H1 (cell line): ENCODE measurements around the gene FAM98C. TPM values are rescaled to one million over a fixed set of nuclear protein-coding genes. Genes with fewer than 3 reads are reported as not detected.
A peak's percentile ranks its signal among the peaks of the same experiment; 100 is the strongest.

Source experiments
- CTCF ChIA-PET: fragments of 300-600 bp; sonication (Branson Sonifier 250); formaldehyde crosslinking; loops from one replicate; lab custom pipeline; 2021; ENCODE audit not compliant: partially characterized antibody; lab: Charles Lee
- POLR2A ChIA-PET: fragments of 300-600 bp; sonication (Branson Sonifier 250); formaldehyde crosslinking; loops from one replicate; lab custom pipeline; 2021; ENCODE audit warnings: inconsistent platforms; ENCODE audit not compliant: partially characterized antibody; lab: Charles Lee
- DNase-seq, 2 experiments: peaks; one replicate each; pipeline versions ENCODE4 v3.0.0 to v3.0.0-alpha.2; 2010 to 2022; ENCODE audit warnings: low spot score in 2 of 2, low read depth in 1 of 2, mixed read lengths in 1 of 2
- FAIRE-seq: peaks from 2 replicates; lab custom pipeline; 2011; peaks lifted over from hg19 to GRCh38; lab: Jason Lieb, UNC
- H2AFZ ChIP-seq: 2 replicates; pipeline ENCODE4 v1.8.1; 2012; ENCODE audit warnings: low read length, inconsistent platforms
- H2AK5ac ChIP-seq: 2 replicates; pipeline ENCODE4 v1.6.1; 2013; ENCODE audit warnings: low read depth, low read length
- H2BK120ac ChIP-seq: replicated peaks from 2 replicates; pipeline ENCODE3; 2013; ENCODE audit warnings: low read depth, low read length, inconsistent platforms
- H2BK12ac ChIP-seq: 2 replicates; pipeline ENCODE4 v1.6.1; 2013; ENCODE audit warnings: low read depth, low read length
- H2BK15ac ChIP-seq: 2 replicates; pipeline ENCODE4 v1.6.1; 2013; ENCODE audit warnings: low read length
- H2BK20ac ChIP-seq: 2 replicates; pipeline ENCODE4 v1.6.1; 2013; ENCODE audit warnings: low read length
- H2BK5ac ChIP-seq: 2 replicates; pipeline ENCODE4 v1.6.1; 2013; ENCODE audit warnings: low read depth, low read length
- H3K14ac ChIP-seq: 2 replicates; pipeline ENCODE4 v1.6.1; 2013; ENCODE audit warnings: inconsistent platforms; ENCODE audit not compliant: insufficient read length
- H3K18ac ChIP-seq: 2 replicates; pipeline ENCODE4 v1.6.1; 2013; ENCODE audit warnings: low read length; ENCODE audit errors: extremely low read depth
- H3K23ac ChIP-seq: 2 replicates; pipeline ENCODE4 v1.6.1; 2013; ENCODE audit warnings: inconsistent platforms; ENCODE audit not compliant: insufficient read length
- H3K23me2 ChIP-seq: 2 replicates; pipeline ENCODE4 v1.6.1; 2013; ENCODE audit warnings: low read depth, low read length
- H3K27ac ChIP-seq: 2 replicates; pipeline ENCODE4 v1.6.1; 2011; ENCODE audit warnings: low read depth, low read length, inconsistent platforms
- H3K27me3 ChIP-seq, 4 experiments: replicated peaks in 1 of 4; 1 replicate in 1 of 4; 2 replicates in 3 of 4; pipeline versions ENCODE4 v1.6.1 to v1.8.1; 2011 to 2013; ENCODE audit warnings: low read length in 3 of 4, mild to moderate bottlenecking in 3 of 4, inconsistent platforms in 2 of 4, mixed read lengths in 2 of 4, moderate library complexity in 1 of 4; ENCODE audit not compliant: control insufficient read depth in 3 of 4, insufficient read depth in 3 of 4; ENCODE audit errors: extremely low read depth in 1 of 4
- H3K36me3 ChIP-seq, 4 experiments: 2 replicates each; pipeline versions ENCODE4 v1.6.1 to v1.8.1; 2011 to 2013; ENCODE audit warnings: mild to moderate bottlenecking in 4 of 4, low read length in 3 of 4, moderate library complexity in 2 of 4, control low read depth in 1 of 4, inconsistent platforms in 1 of 4; ENCODE audit not compliant: insufficient read depth in 4 of 4, control insufficient read depth in 2 of 4
- H3K4ac ChIP-seq: replicated peaks from 2 replicates; pipeline ENCODE3; 2013; ENCODE audit warnings: low read length, low read depth, mixed read lengths, inconsistent platforms; ENCODE audit not compliant: insufficient read length
- H3K4me1 ChIP-seq, 4 experiments: replicated peaks in 1 of 4; 1 replicate in 1 of 4; 2 replicates in 3 of 4; pipeline versions ENCODE4 v1.6.1 to v1.8.1; 2011 to 2013; ENCODE audit warnings: low read length in 3 of 4, inconsistent platforms in 2 of 4, mixed read lengths in 1 of 4; ENCODE audit not compliant: insufficient read depth in 4 of 4, control insufficient read depth in 3 of 4
- H3K4me2 ChIP-seq, 2 experiments: 2 replicates each; pipeline versions ENCODE4 v1.6.1 to v1.8.1; 2011 to 2013; ENCODE audit warnings: low read depth in 2 of 2, low read length in 2 of 2, control low read depth in 1 of 2, inconsistent platforms in 1 of 2, mild to moderate bottlenecking in 1 of 2; ENCODE audit not compliant: insufficient read depth in 1 of 2
- H3K4me3 ChIP-seq, 4 experiments: fragments of 200-600, 300-600 bp in 1 of 4; sonication (generic), shearing (Covaris generic), sonication (Bioruptor Twin) in 1 of 4; 2 replicates each; pipeline versions ENCODE4 v1.5.1 to v1.8.1; 2011 to 2016; ENCODE audit warnings: low read length in 4 of 4, low read depth in 3 of 4, control low read depth in 2 of 4, inconsistent platforms in 2 of 4, mild to moderate bottlenecking in 2 of 4, mixed read lengths in 1 of 4, moderate library complexity in 1 of 4; ENCODE audit not compliant: insufficient read depth in 2 of 4; ENCODE audit errors: extremely low read depth in 1 of 4
- H3K56ac ChIP-seq: replicated peaks from 2 replicates; pipeline ENCODE3; 2013; ENCODE audit warnings: low read depth, mild to moderate bottlenecking, mixed read lengths, low read length, inconsistent platforms; ENCODE audit not compliant: insufficient read length
- H3K79me1 ChIP-seq: 2 replicates; pipeline ENCODE4 v1.6.1; 2013; ENCODE audit warnings: low read depth, low read length, control low read depth
- H3K79me2 ChIP-seq, 2 experiments: 2 replicates each; pipeline versions ENCODE4 v1.6.1 to v1.8.1; 2012 to 2013; ENCODE audit warnings: low read length in 2 of 2, mild to moderate bottlenecking in 2 of 2, inconsistent platforms in 1 of 2; ENCODE audit not compliant: insufficient read depth in 2 of 2, control insufficient read depth in 1 of 2
- H3K9ac ChIP-seq, 4 experiments: replicated peaks in 1 of 4; 1 replicate in 1 of 4; 2 replicates in 3 of 4; pipeline versions ENCODE4 v1.6.1 to v1.8.1; 2011 to 2013; ENCODE audit warnings: low read depth in 3 of 4, low read length in 3 of 4, control low read depth in 2 of 4, mild to moderate bottlenecking in 2 of 4, moderate library complexity in 2 of 4, inconsistent platforms in 1 of 4; ENCODE audit errors: extremely low read depth in 1 of 4
- H3K9me3 ChIP-seq, 2 experiments: 2 replicates each; pipeline versions ENCODE4 v1.6.1 to v1.8.1; 2012 to 2013; ENCODE audit warnings: mild to moderate bottlenecking in 2 of 2, moderate library complexity in 2 of 2, control low read depth in 1 of 2, inconsistent platforms in 1 of 2, low read depth in 1 of 2, low read length in 1 of 2, mixed read lengths in 1 of 2; ENCODE audit not compliant: insufficient read depth in 2 of 2
- H4K20me1 ChIP-seq, 2 experiments: replicated peaks in 1 of 2; 2 replicates each; pipeline versions ENCODE3 to v1.8.1; 2011 to 2013; ENCODE audit warnings: inconsistent platforms in 2 of 2, low read length in 2 of 2, mild to moderate bottlenecking in 1 of 2; ENCODE audit not compliant: insufficient read depth in 2 of 2, control insufficient read depth in 1 of 2
- H4K5ac ChIP-seq: 2 replicates; pipeline ENCODE4 v1.6.1; 2013; ENCODE audit warnings: low read length, low read depth, mixed read lengths, inconsistent platforms; ENCODE audit not compliant: insufficient read length
- H4K8ac ChIP-seq: 2 replicates; pipeline ENCODE4 v1.8.0; 2013; ENCODE audit warnings: mild to moderate bottlenecking, moderate library complexity, low read length, inconsistent platforms; ENCODE audit not compliant: insufficient read depth; ENCODE audit errors: extremely low read depth
- H4K91ac ChIP-seq: replicated peaks from 2 replicates; pipeline ENCODE3; 2013; ENCODE audit warnings: low read length, mixed read lengths, inconsistent platforms; ENCODE audit not compliant: insufficient read length
- CBX8 ChIP-seq: fragments of 300-800, 300-1000 bp; sonication (generic); IDR thresholded peaks from 2 replicates; pipeline ENCODE4 v1.7.1; 2016; ENCODE audit warnings: low read depth, low read length, borderline replicate concordance
- CEBPB ChIP-seq: IDR thresholded peaks from 2 replicates; pipeline ENCODE4 v1.6.1; 2012; ENCODE audit warnings: low read depth, low read length
- CHD2 ChIP-seq: IDR thresholded peaks from 2 replicates; pipeline ENCODE4 v1.6.1; 2012; ENCODE audit warnings: low read length, improper control_type of control experiment
- CTBP2 ChIP-seq: IDR thresholded peaks from 2 replicates; pipeline ENCODE4 v1.7.0; 2011; ENCODE audit warnings: borderline replicate concordance, mild to moderate bottlenecking, moderate library complexity, mixed read lengths, low read length; ENCODE audit not compliant: insufficient read depth, insufficient read length
- NANOG ChIP-seq: IDR thresholded peaks from 2 replicates; pipeline ENCODE4 v1.6.1; 2011; ENCODE audit warnings: low read length, low read depth, mild to moderate bottlenecking, inconsistent platforms; ENCODE audit not compliant: insufficient read depth, poor library complexity, severe bottlenecking
- PHF8 ChIP-seq: fragments of 200-600 bp; sonication (generic); conservative IDR thresholded peaks from 2 replicates; pipeline ENCODE4 v1.7.1; 2012; ENCODE audit warnings: low read depth, mild to moderate bottlenecking, inconsistent platforms, low read length, moderate library complexity
- POU5F1 ChIP-seq: IDR thresholded peaks from 2 replicates; pipeline ENCODE4 v1.6.1; 2011; ENCODE audit warnings: low read depth, mild to moderate bottlenecking, low read length, moderate library complexity
- RAD21 ChIP-seq, 2 experiments: IDR thresholded peaks in 1 of 2; conservative IDR thresholded peaks in 1 of 2; 2 replicates each; pipeline ENCODE4 v1.6.1; 2011; ENCODE audit warnings: low read depth in 2 of 2, low read length in 2 of 2, improper control_type of control experiment in 1 of 2, inconsistent platforms in 1 of 2, mild to moderate bottlenecking in 1 of 2, moderate library complexity in 1 of 2
- SIN3A ChIP-seq, 2 experiments: IDR thresholded peaks in 1 of 2; conservative IDR thresholded peaks in 1 of 2; 2 replicates each; pipeline ENCODE4 v1.6.1; 2011 to 2012; ENCODE audit warnings: low read length in 2 of 2, improper control_type of control experiment in 1 of 2, low read depth in 1 of 2, mild to moderate bottlenecking in 1 of 2
- WGBS, 2 experiments: shearing (Covaris generic) in 1 of 2; methylation state at CpG; one replicate each; pipeline versions ENCODE4 v1.1.6 to v1.1.7; 2013 to 2015; ENCODE audit warnings: low lambda C conversion rate in 2 of 2, mixed read lengths in 2 of 2, inconsistent platforms in 1 of 2, low coverage in 1 of 2, missing lambda C conversion rate in 1 of 2; ENCODE audit not compliant: insufficient replicate concordance in 2 of 2, insufficient coverage in 1 of 2, insufficient read length in 1 of 2; ENCODE audit errors: extremely low coverage in 1 of 2, missing lambda C conversion rate in 1 of 2; 5-methylcytosine and 5-hydroxymethylcytosine counted together
- polyA plus RNA-seq, 7 experiments: library from polyadenylated mRNA; depleted of rRNA in 3 of 7; stranded (reverse) in 5 of 7; unstranded in 2 of 7; fragments of >200 nt in 5 of 7; fragments of 200-250 nt in 2 of 7; gene quantifications; 1 replicate in 5 of 7; 2 replicates in 1 of 7; 4 replicates in 1 of 7; pipeline versions ENCODE4 v1.2.1 to v1.2.3, GENCODE V29; 2011 to 2013; ENCODE audit warnings: missing spikeins in 2 of 7, mixed read lengths in 2 of 7
- total RNA-seq: library from RNA; stranded (reverse); fragmentation: NEBNext Ultra II Directional; extraction: Animal tissue kit (Norgen Biotek cat#: 25700); gene quantifications from 2 replicates; pipeline ENCODE4 v1.2.1, GENCODE V29; 2021

The FAM98C gene
- total and polyA plus RNA-seq, 2 of the 8 experiments (the other 6 are each of a cell fraction or from before 2014, with no cell fraction given) = 6.1 to 9.4 TPM

DNA sequence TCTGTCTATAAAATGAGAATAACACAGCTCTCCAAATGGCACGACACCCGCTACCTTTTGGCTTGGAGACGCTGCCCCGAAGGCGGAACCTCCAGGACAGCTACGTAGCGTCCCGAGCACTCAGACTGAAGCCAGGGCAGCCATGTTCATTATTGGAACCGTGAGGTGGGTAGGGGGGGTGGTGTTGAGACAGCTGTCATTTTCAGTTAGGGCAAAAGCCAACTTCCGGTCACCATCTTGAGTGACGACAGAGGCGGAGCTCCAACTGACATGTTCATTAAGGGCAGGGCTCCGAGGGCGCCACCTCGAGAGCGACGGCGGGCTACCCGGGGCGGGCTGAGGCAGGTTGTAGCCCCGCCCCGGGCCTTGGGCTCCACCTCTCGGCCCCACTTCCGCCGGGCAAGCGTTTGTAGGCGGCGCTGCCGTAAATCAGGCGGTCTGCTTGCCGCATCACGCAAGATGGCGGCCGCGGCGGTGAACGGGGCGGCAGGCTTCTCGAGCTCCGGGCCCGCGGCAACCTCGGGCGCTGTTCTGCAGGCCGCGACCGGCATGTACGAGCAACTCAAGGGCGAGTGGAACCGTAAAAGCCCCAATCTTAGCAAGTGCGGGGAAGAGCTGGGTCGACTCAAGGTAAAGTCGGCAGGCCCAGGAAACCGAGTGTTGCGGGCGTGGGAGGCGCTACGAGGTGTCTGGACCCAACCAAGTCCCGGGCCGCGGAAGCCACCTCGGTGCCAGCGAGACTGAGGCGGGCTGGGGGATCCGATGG lies 28.4 kb upstream of the FAM98C start, which contains the start of gene PSMD8:
TSS of gene PSMD8 (plus strand) at position 240 of the 766 bp plus-strand sequence. CDS start at position 271, 31 bp downstream.
- H3K56ac ChIP-seq = peak within 1 kb of the TSS; percentile 96
- peaks cover 7% of the 10 kb centered on the region; the same call in 1 of the 2 replicates for H3K23me2 ChIP-seq
- H4K8ac ChIP-seq = peak within 1 kb of the TSS; percentile 96
- CTCF ChIA-PET = interaction anchor here (0.6 to 5.7 kb wide), 15 partner anchors 10 to 526 kb away, joined by 3 to 37 read pairs (median 4); partner anchors contain the start of gene CATSPERG
- no peak within 1 kb of the TSS for H2BK20ac ChIP-seq
- DNase-seq (peak; percentile 96 to 99), FAIRE-seq (peak; percentile 50)
- no peak within 1 kb of the TSS for H3K4ac ChIP-seq
- H3K79me2 ChIP-seq = peaks cover 0 to 22% of the 10 kb centered on the region in 2 experiments; a peak in 2 of 4 replicates
- peaks cover 0 to 6% (median 3%) of the 10 kb centered on the region in 4 experiments; a peak in 3 of 7 replicates for H3K4me1 ChIP-seq
- peak within 1 kb of the TSS; percentile 73 to 100 for H3K4me2 ChIP-seq
- peak within 1 kb of the TSS; percentile 98 for H3K18ac ChIP-seq
- peaks cover 0 to 2% (median 0%) of the 10 kb centered on the region in 4 experiments; a peak in 2 of 7 replicates for H3K27me3 ChIP-seq
- peak within 1 kb of the TSS; percentile 90 for H2BK5ac ChIP-seq
- H2BK120ac ChIP-seq = no peak within 1 kb of the TSS
- POLR2A ChIA-PET = interaction anchor here (0.7 to 3.8 kb wide), 12 partner anchors 10 to 240 kb away, joined by 3 to 35 read pairs (median 4); partner anchors contain the start of genes CATSPERG, GGN, SPINT2 and SPRED3
- H3K79me1 ChIP-seq = peaks cover 14% of the 10 kb centered on the region
- H4K5ac ChIP-seq = peak within 1 kb of the TSS; percentile 95
- H3K23ac ChIP-seq = no peak within 1 kb of the TSS
- H2BK15ac ChIP-seq = peak within 1 kb of the TSS; percentile 99; the same call in 1 of the 2 replicates
- H3K9me3 ChIP-seq = no peaks in the 10 kb centered on the region
- H3K9ac ChIP-seq = peak within 1 kb of the TSS; percentile 75 to 97 (median 88)
- H3K36me3 ChIP-seq = no peaks in the 10 kb centered on the region; a peak in 4 of 8 replicates
- WGBS, 2 experiments = 1% methylated on average over 65 of the region's 65 CpGs; no CpG with 5 or more reads in 1 of the 2 experiments
- no peak within 1 kb of the TSS for H2AK5ac ChIP-seq
- peak within 1 kb of the TSS; percentile 85 to 96 (median 90) for H3K4me3 ChIP-seq
- 0 out of 2 replicates have a peak within 1 kb of the TSS, but pooled peaks have one; percentile 75 for H2BK12ac ChIP-seq
- peak within 1 kb of the TSS; percentile 62; the same call in 1 of the 2 replicates for H3K27ac ChIP-seq
- H4K91ac ChIP-seq = peak within 1 kb of the TSS; percentile 85
- H4K20me1 ChIP-seq = peaks cover 3 to 5% of the 10 kb centered on the region in 2 experiments
- peak within 1 kb of the TSS; percentile 60; the same call in 1 of the 2 replicates for H2AFZ ChIP-seq
- peak within 1 kb of the TSS; percentile 98 for H3K14ac ChIP-seq
- peak; percentile 10 to 13; a peak in 3 of 4 replicates for TF ChIP-seq RAD21 (IDR thresholded peaks at IDR 0.05 in 1 of 2, conservative IDR thresholded peaks at IDR 0.05 in 1 of 2; ENCODE audit: low read depth in 2 of 2, low read length in 2 of 2)
- no peak for TF ChIP-seq CBX8
- no peak for TF ChIP-seq CEBPB
- TF ChIP-seq CHD2 = peak; percentile 35; the same call in 1 of the 2 replicates
- no peak for TF ChIP-seq NANOG
- no peak for TF ChIP-seq CTBP2
- no peak for TF ChIP-seq POU5F1
- TF ChIP-seq SIN3A (conservative IDR thresholded peaks at IDR 0.05 in 1 of 2, IDR thresholded peaks at IDR 0.05 in 1 of 2; ENCODE audit: low read depth in 1 of 2, low read length in 2 of 2) = peak; percentile 95 to 97; a peak in 3 of 4 replicates
- peak; percentile 97 for TF ChIP-seq PHF8
